COLO668 (cell line): ENCODE data around the gene TRMT2A.
A peak's percentile ranks its signal among the peaks of the same experiment; 100 is the strongest.
"Not testable (repeated sequence)": the region's sequence is repeated elsewhere in the genome, so short reads cannot be mapped to it uniquely, and the experiment has no call there.

Source experiments
- DNase-seq: peaks from one replicate; lab custom pipeline; 2025; ENCODE audit not compliant: unreplicated experiment; lab: John Stamatoyannopoulos, UW

TRMT2A gene

DNA sequence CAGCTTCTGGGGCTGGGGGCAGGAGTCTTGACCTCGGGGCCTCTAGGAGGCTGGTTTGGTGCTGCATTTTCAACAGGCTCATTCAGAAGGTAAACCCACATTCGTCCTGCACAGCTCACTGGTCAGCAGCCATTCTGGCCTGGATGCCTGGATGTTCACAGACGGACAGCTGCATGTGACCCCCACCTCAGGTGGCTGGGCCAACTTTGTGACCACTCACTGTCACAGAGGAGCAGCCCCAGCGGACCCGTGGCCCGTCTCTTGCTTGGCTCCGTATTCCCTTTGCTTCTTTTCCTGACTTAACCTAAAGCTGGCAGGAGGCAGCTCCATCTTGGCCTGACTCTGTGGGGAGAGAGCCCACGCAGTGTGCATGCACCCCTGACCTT is 28.8 kb downstream of the TRMT2A start:
- DNase-seq = no peak

DNA sequence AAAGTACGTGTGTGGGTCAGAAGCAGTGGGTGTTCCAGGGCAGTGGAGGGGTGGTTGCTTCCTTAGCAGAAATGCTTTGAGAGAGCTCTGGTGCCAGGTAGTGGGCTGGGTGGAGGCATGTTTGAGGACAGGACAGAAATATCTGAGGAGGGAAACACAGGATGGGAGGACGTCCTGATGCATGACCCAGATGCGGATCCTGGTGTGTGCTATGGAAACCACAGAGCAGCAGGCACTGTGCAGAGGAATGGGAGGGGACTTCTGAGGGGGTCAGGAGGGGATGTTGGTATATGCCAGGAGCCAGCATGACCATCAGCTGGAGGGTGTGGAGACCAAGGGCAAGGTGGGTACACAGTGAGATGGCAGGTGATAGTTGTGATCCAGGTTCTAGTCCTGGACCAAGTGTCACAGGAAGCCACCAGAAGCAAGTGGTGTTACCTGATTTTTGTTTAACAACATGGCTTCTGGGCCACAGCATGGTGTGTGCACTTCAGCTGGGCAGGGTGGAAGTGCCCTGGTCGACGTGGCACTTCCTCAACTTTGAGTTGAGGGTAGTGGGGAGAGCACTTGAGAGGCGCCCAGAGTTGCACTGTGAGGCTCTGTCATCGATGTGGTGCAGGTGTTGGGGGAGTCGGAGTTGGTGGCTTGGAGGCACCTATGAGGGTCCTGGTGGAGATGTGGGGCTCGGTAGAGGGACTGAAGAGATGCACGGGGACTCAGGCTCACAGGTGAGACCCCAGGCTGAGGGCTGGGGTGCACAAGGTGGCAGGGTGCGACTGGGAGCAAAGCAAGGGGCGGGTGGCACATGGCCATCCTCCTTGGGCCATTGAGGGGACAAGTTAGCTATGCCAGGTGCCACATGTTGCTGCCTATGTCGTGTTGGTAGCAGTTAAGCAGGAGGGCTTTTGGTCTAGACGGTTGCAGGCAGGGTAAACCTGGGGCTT is 29.4 kb downstream of the TRMT2A start:
- no peak for DNase-seq

DNA sequence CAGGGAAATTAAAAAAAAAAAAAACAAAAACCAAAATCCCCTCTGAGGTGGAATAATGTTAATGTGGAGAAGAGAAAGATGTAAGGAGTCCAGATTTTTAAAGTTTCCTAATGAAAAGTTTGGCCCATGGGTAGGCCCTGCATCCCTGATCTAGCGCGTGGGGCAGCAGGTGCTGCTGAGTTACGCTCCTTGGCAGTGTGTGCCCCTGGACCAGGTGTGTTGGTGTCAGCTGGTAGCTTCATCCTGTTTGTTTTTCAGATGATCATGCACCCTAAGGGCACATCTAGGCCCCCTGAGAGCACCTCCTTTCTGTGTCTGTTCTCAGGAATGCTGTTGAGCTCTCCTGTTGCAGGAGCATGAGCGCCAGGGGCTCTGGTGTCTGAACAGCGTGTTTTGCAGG is 30.3 kb downstream of the TRMT2A start:
- no peak for DNase-seq

- no peak for DNase-seq
These were observed 30.9 kb downstream of the TRMT2A start for GRCh38 chr22:20086101-20086599.

GRCh38 chr22:20085651-20086050 is 31.4 kb downstream of the TRMT2A start:
- DNase-seq = no peak

DNA sequence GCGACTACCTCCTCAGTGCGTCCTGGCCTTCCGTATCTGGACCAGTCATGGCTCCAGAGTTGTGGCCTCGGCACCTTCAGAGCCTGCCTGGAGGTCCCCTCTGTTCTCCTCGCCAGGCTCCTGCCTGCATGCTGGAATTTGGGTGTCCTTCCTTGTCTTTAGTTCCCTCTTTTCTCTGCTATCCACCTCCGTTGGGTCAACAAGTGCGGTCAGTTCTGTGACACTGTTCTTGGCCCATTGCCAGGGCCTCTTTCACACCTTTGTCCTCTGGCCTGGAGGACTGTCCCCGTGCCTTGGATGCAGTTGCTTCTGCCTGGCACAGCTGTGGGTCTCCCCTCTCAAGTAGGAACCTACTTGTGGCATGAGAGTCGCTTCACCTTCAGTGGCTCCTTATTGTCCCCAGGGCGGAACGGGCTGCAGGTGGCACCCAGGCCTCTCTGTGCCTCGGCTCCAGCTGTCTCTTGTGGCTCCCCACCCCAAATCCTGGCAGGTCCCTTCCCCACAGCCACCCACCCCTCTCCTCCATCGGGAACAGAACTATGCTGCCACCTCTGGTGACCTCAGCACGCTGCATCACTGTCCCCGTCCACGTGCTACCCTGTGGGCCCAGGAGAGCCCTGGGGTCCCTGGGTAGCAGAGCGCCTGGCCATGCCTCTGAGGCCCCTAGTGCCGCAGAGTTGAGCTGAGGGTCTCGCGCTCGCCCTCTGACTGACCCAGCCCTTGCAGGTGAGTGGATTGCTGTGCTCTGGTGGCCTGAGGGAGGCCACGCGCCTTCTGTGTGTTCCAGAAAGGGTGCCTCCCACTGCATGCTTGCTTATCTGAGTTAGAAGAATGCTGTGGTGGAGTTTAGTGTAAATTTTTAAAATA is 32.2 kb downstream of the TRMT2A start:
- peak; percentile 61 for DNase-seq

- DNase-seq = no peak
These were observed 33.0 kb downstream of the TRMT2A start for GRCh38 chr22:20083891-20084546.

DNA sequence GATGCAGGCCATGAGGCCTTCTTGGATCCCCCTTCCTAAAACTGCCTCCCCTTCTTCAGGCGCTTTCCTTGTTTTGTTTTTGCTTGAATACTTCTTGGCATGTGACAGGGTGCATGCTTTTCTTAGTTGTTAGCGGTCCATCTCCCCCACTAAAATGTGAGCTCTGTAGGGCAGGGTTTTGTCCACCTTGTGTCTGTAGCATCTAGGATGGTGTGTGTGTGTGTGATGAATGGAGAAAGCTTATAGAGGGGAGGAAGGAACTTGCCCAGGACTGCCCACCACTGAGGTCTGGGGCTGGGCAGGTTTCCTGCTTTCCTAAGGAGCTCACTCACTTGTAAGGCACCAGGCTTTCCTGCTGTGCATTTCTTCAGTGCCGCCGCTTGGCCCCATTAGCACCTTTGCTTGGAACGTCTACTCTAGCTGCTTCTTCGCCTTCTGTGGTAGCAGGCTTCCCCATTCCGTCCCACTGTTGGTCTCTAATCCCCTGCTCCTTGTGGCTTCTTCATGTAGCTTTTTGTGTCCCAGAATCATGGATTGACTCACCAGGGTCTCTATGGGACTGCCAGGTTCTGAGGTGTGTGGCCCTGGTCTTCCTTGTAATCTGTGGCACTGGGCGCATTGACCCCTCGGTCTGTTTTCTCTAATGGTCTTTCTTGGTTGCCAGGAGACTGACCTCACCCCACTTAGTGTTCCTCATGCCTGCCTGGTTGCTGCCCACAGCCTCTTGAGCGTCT is 33.7 kb downstream of the TRMT2A start:
- no peak for DNase-seq

DNA sequence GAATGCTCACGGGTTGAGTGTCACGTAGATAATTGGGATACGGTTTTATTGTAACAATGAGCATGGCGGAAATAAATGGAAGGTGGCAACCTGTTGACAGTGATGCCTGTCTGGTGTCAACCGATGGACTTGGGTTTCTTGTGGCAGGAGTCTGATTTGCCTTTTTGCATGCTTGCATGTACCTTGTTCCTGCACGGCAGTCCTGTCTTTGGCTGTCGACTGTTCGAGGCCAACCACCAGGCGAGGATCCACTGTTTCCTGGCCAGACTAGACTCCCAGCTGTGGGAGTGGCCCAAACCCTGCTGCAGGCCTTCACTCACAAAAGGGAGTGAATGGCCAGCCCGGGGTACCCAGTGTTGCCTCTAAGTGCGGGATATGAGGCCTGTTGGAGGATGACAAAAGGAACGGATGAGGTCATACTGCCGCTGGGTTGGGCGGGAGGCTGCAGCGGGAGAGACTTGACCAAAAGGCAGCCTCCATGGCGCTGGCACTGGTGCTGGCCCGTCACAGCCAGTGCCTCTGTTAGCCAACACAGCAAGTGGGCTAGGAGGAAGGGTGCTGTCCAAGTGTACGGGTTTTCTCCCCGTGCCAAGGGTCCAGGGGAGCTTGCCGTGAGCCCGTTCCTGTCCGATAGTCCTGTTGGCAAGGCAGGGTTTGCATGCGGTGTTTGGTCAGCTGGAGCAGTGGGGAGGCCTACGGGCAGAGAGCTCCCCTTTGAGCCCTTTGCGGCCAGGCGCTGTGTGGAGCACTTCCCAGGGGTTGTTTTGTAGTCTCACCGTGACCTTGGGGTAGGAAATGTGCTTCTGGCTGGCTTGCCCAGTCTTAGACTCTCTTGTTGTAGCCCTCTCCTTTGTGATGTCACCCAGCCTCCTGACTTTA is 36.0 kb downstream of the TRMT2A start:
- DNase-seq = peak; percentile 76

GRCh38 chr22:20080445-20080775 is 36.6 kb downstream of the TRMT2A start:
- DNase-seq = peak; percentile 86

DNA sequence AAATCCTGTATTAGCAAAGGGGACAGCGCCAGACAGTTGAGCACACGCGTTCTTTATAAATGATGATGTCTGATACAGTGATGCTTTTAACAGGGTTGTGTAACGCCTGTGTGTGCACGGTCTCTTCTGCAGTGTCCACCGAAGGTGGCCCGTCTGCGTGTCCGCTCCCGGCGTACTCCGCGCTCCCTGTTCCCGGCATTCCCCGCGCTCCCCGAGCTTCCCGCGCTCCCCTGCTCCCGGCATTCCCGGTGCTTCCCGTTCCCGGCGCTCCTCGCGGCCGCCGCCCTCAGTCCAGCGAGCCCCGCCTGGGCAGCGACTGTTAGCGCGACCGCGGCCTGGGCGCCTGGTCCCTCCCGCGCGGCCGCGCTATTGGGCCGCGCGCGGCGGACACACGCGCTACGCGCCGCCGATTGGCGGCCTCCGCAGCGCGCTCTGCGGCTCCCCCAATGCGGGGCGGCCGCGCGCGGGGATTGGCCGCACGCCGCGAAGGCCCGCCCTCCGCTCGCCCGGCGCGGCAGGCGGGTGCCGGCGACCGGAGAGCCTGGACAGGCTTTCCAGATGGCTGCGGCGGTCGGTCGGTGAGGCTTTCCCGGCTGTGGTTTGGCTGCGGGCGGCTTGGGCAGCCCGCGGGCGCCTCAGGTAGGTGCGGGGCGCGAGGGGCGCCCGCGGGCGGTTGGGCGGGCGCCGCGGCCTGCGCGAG is 37.1 kb downstream of the TRMT2A start, which contains the start of gene DGCR8:
Gene DGCR8, plus strand, starts transcription at position 497 of the 700 bp plus-strand sequence. CDS start 5,723 bp downstream, outside the sequence.
- DNase-seq = peak; percentile 99

GRCh38 chr22:20076627-20077172 is 40.3 kb downstream of the TRMT2A start:
- DNase-seq = no peak

GRCh38 chr22:20071524-20071972 is 45.5 kb downstream of the TRMT2A start:
- no peak for DNase-seq

DNA sequence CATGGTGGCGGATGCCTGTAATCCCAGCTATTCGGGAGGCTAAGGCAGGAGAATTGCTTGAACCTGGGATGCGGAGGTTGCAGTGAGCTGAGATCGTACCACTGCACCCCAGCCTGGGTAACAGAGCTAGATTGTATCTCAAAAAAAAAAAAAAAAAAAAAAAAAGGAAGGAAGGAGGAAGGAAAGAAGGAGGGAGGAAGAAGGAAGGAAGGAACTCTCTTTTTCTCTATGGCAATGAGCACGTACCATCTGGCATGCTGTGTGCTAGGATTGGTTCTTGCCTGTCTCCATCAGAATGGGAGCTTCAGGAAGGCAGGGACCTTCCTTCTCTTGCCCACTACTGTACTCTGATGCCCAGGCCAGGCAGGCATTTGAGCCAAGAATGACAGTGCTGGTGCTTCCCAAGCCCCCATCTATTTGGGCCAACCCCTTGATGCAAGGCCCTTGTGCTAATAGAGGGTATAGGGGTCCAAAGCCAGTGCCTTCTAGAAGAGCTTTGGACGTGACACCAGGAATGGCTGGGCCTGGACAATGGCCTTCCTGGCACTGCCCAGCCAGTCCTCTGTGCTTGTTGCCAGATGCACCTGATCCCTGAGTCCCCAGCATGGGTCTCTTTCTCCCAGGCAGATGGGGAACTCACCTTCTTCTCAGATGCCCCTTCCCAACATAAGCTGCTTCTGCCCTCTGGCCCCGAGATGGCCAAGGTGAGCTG is 47.5 kb downstream of the TRMT2A start:
- DNase-seq = no peak

- no peak for DNase-seq
These were observed 48.4 kb downstream of the TRMT2A start for GRCh38 chr22:20068640-20069039.

DNA sequence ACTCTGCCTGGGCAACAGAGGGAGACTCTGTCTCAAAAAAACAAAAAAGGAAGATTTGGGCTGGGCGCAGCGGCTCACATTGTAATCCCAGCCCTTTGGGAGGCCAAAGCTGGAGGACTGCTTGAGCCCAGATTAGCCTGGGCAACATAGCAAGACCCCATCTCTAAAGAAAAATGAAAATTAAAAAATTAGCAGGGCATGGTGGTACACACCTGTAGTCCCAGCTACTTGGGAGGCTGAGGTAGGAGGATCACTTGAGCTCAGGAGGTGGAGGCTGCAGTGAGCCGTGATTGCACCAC is 49.7 kb downstream of the TRMT2A start:
- DNase-seq = not testable (repeated sequence)

- DNase-seq = no peak
These were observed 50.2 kb downstream of the TRMT2A start for GRCh38 chr22:20066617-20067383.
